ENCODE data around the gene XYLT1.

The XYLT1 gene

DNA sequence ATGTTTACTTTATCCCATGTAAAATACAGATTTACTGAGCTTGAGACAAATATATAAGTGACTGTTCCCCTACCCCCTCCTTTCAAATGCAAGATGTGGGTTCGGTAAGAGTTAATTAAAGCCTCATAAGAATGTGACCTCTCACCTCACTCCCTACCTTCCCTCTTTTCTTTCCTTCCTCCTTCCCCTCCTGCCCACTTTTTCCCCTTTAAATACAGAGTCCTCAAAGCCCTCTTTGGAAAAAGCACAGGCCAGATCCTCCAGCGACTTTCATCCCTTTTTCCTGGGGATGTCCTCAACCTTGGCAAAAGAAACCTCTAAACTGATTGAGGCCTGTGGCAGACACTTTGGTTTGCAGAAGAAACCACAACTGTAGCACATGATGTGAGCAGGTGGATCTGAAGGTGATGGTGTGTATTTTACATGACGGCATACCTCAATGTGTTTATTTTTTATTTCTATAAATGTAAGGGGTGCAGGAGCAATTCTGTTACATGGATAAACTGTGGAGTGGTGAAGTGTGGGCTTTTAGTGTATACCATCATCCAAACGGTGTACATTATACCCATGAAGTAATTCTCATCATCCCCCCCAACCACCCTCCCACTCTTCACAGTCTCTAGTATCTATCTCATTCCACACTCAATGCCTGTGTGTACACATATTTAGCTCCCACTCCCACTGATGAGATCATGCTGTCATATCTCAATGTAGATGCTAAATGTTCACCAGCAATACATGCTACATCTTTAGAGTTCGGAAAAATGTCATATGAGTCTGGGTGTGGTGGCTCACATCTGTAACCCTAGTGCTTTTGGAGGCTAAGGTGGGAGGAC, 77.7 kb downstream of the XYLT1 start:
- DNase-seq = no peak

DNA sequence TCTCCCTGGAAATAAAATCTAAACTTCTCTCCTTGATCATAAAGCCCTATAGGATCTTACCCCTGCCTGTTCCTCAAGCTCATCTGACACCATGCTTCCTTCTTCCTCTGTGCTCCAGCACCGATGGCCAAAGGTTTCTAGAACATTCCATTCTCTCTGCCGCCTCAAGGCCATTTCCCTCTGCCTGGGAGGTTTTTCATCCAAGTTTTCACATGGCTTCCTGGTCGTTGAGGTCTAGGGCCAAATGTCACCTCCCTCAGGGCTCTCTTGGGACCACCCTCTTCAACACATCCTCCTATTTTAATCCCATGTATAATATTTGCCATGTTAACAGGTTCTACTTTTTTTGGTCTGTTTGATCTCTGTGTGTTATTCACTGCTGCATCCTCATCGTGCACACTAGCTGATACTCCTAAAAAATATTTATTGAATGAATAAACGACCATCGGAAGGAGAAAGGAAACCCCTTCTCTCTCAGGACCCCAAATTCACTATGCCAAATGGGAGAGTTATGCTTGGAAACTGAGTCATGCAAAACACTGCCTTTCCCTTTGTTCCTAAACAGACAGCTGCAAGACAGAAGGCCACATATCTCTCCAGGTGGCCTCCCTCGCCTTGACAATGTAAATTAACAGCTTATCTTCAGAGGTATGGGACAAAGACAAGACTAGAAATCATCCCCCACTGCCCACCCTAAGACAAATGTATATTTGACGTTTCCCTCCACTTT, 78.5 kb downstream of the XYLT1 start:
- no peak for DNase-seq

DNA sequence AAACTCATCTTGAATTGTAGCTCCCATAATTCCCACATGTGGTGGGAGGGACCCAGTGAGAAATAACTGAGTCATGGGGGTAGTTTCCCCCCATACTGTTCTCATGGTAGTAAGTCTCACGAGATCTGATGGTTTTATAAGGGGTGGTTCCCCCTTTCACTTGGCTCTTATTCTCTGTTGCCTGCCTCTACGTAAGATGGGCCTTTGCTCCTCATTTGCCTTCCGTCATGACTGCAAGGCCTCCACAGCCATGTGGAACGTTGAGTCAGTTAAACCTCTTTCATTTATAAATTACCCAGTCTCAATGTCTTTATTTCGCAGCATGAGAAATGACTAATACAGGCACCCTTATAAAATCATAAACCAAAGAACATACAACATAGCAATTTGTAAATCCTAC, 79.0 kb downstream of the XYLT1 start:
- no peak for DNase-seq

DNA sequence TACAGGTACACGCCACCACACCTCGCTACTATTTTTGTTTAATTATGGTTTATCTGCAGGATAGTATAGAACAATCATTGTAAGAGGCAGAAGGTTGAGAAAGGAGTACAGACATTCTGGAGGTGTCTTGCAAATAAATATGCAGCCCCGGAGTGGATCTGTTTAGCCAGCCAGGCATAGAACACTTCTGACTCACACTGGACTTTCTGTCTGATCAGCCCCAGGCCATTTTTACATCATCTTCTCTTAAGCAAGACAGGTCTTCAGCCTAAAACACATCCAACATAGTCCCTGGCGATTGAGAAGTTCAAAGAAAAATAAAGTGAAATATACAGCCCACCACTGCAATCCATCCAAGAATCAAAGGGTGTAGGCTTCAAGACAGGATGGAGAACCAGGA, 81.4 kb downstream of the XYLT1 start:
- no peak for DNase-seq

DNA sequence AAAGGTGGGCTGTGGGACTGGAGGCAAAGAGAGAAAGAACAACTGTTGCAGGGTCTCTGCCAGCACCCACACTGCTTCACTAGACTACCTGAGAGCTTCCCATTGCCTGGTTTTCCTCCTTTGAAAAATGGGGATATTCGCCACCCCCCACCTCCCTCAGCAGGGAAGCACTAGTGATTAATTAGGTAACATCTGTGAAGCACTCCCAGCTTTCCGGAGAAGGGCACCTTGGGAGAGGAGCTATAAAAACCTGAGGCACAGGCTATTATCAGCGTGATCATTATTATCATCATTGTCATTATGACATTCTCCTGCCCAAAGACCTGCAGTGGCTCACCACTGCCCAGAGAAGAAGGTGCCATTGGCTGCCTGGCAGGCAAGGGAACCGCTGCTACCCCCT, 83.5 kb downstream of the XYLT1 start:
- DNase-seq = no peak

DNA sequence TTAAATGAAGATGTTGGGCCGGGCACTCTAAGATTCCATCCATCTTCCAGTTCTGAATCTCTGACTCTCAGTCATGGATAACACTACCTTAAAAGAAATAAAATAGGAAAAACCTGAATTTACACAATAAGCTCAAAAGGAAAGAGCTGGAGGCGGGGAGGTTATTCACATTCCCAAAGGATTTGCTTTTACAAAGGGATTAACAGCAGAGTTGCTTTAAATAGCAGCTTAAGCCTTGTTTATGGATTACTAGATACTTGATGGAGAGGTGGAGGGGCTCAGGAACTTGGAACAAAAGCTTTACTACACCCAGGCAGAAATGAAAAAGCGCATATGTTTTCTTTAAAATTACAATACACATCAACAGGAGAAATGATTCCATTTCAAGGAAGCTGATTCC, 84.5 kb downstream of the XYLT1 start:
- no peak for DNase-seq

DNA sequence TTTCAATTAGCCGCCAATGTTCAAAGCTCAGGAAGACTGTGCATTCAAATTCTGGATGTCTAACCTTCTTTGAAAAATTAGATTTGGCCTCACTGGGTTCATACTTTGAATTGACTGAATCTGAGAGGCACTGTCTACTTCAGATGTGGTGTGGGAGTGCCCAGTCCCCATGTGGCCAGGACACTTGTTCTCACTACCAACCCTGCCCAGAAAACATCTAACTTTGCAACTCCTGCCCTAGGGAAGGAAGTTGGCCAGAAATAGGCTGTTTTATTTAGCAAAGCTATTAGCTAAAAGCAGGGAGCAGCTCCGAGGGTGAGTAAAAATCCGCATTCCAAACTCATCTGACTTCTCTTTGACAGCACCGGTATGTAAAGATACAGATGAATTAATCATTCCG, 86.3 kb downstream of the XYLT1 start:
- DNase-seq = no peak

DNA sequence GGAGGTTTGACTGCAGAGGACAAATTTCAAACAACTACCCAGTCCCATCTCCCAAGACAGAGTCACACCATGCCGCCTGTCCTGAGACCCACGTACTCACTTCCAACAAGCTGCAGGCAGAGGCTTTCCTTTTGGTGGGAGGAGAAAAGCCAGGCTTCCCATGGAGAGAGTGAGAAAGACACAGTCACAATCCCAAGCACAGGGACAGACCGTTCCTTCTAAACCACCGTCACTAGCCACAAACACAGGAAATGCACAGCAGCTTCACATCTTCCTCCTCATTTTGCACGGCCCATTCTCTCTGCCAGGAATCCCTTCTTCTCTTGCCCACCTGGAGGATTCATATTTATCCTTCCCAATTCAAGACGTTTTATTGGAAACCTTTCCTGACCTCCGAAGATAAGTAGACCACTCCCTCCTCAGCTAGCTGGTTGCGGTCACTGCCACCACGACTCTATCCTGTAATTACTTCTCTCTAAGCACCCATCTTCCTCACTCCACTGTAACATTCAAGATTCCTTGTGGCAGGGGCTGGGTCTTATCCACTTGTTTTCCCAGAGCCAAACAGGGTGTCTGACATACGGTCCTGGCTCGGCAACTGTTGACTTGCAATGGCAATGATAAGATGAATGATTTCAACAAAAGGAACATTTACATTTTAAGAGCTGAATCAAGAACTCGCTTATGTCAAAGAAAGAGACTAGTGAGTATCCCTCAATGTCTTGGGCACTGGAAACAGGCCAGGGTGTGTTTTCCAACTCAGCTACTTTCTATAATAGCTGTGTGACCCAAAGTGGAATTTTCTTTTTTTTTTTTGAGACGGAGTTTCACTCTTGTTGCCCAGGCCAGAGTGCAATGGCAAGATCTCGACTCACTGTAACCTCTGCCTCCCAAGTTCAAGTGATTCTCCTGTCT, 87.6 kb downstream of the XYLT1 start:
- no peak for DNase-seq

DNA sequence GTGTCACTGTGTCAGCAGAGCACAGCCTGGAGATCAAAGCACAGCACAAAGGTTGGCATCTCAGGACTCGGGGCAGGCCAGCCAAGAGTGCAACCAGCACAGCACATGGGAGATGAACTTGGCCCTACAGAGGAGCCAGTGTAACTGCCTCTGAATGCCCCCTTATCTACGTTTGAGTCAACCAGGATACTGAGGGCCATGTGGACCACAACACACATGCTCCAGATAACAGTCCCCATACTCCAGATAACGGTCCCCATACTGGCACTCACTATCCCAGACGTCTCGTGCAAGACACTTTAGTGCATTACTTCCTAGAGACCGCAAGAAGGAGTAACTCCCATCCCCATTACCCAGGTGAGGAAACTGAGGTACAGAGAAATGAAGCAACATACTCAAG, 88.2 kb downstream of the XYLT1 start:
- no peak for DNase-seq

DNA sequence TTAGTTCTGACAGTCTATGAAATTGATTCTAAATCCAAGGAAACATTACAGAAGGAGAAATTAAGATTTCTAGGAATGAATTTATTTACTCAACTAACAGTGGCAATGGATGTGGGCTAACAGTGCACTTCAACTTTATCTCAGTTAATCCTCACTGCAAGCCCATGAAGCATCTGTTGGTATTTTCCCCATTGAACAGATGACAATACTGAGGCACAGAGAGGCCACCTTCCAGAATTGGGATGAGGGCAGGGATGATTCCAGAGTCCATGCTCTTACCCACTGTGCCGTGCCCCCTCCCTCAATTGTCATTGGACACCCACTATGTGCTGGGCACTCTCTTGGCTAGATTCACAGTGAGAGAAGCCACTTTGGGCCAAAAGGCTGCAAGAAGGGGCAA, 89.0 kb downstream of the XYLT1 start:
- no peak for DNase-seq

DNA sequence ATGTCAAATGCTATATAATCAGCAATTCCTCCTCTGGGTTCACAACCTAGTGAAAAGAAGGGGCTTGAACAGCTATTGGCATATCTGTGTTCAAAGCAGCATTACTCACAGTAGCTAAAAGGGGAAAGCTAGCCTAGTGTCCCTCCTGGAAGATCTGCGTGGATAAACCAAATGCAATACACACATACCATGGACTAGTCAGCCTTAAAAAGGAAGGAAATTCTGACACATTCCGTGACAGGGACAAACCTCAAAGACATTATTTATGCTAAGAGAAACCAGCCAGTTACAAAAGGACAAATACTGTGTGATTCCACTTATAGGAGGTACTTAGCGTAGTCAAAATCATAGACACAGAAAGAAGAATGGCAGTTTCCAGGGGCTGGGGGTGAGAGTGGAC, 90.1 kb downstream of the XYLT1 start:
- no peak for DNase-seq

DNA sequence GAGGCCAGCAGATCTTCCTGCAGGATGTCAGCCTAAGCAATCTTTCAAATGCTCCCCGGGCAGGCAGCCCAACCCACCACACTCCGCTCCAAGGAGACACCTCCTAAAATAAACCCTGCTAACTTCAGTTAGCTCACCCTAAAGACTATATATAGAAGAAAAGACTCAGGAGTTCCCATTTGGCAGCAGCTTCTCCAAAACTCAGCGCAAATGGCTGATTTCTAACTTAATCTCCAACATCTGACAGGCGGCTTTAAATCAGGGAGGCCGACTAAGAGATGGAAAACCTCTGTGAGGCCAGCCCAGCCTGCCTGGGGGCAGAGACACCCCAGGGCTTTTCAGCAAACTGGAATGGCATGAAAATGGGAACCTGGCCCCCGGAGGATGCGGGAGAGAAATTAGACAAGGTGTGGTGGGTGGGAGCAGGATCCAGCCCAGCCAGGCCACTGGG, 91.6 kb downstream of the XYLT1 start:
- no peak for DNase-seq

DNA sequence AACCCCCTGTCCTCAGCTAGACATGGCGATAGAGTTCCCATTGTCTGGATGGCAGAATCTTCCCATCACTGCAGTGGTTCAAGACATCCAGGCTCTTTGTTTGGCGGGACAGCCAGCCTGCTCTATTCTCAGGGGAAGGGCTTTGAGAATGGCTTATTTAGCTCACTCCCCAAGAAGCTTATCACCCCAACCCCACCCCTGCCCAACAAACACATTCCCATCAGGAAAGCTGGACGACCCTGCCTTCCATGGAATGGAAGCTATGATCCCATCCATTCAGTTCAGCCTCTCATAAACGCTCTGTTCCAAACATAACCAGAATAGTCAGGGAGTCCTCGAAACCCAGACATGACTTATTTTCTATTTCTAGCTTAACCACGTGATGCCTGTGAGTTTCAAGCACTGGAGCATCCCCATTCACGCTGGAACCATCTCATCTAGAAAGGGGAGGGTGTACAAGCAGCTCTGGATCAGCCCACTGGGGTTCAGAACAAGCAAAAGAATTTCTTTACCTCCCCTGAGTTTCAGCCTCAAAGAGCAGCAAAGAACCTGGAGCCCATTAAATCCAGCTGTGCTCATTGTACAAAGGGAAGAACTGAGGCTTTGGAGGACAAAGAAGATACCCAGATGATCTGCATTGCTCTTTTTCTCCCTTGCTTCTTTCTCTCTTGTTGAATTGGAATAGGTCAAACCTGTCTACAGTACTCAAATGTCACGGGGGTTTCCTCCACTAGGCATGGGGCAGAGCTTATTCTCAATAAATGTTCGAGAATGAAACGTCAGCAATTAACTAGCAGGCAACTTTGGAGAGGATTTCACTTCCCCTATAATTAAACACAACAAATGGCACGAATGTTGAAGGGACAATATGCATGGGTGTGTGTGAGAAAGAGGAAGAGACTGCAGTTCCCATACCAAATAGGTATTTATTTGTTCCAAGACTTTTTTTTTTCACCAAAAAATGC, 93.1 kb downstream of the XYLT1 start:
- DNase-seq = no peak

DNA sequence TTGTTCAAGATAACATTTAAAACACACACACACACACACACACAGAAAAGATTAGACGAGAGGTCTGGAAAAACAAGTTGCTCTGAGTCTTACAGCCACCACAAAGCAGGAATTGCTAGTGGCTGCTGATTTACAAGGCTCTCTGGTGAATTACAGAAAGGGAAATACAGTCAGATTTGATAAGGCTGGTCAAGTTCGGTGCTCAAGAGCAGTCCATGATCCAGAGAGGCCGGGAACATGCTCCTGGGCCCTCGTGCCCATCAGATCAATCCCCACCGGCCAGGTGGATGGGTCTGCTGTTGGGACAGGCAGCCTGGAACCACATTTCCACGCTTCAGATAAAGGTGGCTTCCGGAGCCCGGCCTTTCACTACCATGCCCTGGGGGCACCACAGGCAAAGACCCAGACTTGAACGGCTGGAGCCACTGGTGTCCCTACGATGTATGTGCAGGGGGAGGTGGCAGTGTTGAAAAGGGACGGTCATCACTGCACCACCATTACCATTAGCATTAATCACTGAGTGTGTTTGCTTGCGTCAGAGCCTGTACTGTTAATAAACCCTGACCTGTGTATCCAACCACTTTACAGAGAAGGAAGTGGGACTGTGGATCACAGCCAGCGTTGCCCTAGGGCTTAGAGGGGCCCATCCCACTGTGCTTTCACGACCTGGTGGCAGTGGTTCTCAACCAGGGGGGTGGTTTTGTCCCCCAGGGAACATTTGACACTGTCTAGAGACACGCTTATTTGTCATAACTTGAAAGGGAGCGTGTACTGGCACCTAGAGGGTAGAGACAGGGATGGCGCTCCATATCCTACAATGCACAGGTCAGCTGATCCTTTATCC, 95.1 kb downstream of the XYLT1 start:
- DNase-seq = no peak

DNA sequence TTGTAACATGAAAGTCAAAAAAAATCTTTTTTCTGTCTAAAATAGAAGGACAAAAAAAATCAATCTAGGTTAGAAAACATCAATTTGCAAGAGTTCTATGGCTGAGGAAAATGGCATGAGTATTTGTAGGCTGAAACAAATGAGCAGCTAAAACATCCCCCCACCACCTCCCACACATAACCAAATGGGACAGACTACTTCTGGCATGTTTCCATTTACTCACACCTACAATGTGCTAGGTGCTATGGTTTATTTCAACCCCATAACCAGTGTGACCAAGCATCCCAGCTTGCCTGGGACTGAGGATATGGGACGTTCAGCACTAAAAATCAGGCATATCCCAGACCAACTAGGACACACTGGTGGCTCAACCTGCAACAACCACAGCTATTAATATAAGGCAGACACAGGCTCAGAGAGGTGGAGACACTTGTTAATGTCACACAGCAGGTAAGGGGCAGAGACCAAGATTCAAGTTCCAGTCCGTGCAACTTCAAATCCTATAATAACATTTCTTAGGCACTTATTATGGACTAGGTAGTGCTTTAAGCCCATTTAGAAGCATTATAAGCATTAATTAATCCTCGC, 96.0 kb downstream of the XYLT1 start:
- no peak for DNase-seq

DNA sequence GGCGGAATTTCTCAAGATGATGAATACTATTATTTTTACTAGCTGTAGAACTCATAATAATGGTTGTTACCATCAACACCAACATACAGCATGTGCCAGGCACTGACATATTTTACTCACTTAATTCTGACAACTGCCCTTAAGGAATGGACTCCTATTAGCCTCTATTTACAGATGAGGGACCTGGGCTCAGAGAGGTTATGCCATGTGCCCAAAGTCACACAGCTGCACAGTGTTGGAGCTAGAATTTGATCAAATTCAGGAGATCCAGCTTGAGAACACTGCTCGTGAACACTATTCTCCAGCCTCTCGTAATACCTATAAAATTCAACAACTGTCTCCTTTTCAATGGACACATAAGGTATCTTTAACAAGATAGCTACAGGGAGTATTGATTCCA, 97.2 kb downstream of the XYLT1 start:
- no peak for DNase-seq

DNA sequence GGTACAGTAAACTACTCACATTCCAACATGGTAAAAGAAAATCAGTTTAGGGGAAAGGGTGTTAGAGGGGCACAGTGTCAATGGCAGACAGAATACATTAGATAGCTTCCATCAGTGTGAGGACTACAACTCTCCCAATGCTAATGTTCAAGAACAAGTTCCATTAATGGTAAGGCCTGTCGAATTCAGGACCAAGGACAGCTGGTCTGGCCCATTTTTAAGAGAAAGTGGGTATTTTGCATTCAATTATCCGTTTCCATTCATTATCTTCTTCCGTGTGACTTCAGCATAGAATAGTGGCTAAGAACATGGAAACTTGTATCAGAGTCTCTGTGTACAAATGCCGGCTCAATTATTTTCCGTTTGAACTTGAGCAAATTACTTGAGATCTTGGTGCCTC, 98.4 kb downstream of the XYLT1 start:
- DNase-seq = no peak

DNA sequence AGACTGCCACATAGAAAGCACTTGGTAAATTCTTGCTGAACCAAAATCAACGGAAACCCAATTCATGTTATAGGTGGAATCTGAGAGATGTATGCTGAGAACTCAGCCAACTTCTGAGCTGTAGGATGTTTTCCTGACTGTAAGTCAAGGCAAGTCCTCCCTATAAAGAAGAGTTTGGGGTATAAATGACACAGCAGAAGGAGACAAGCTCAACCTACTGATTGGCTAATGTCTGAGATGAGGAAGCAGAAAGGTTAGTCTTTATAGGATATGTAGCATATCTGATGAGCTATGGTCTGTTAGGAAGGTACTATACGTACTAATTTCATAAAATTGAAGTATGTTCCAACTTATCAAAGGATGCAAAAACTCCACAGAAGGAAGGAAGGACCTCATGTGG, 99.5 kb downstream of the XYLT1 start:
- DNase-seq = no peak

DNA sequence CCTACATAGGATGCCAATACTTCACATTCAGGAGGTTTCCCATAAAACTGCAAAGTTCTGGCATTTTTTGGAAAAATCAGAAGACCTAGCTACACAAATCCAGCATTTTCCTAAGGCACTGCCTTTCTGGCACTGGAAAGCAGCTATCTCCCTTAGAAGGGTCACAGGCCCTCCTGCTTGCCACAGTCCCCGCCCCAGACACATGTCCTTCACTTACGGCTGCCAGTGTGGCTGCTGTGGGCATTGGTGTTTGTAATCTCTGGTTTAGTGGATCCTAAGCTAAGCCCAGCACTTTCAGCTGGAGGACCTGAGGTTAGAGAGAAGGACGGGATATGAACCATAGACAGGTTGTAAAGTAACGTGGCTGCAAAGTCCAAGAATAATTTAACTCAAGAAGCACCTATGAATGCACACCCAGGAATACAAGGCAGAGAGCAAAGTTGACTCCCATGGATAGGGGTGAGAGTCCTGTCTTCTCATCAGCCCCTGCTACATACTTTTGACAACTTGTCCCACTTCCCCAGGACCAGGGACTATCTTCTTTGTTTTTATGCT, 100.0 kb downstream of the XYLT1 start:
- DNase-seq = no peak

DNA sequence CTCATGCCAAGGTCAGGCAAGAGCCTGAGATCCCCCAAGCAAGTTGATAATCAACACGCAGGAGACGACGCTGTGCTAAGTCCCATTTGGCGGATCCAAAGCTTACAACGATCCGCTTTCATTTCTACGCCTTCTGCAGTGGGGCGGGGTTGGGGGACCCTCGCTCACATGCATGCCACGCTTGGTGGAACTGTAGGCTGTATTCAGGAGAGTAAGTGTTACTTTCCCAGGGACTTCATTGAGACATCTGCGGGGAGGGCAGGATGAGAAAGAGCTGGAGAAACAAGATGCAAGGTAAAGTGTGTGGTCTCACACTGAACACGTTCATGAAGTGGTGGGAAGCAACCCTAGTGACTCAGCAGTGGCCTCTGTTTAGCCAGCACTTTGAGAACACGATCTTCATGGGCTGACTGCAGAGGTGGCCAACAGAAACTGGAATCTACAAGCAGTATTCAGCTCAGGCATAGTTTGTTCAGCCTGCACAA, 100.5 kb downstream of the XYLT1 start:
- DNase-seq = no peak

Measured in activated CD4-positive, CD25-positive, alpha-beta regulatory T cell (primary cell).